Kidney (tissue), 14 donors: ENCODE measurements around the gene FLYWCH1. TPM values are rescaled to one million over a fixed set of nuclear protein-coding genes. Genes with fewer than 3 reads are reported as not detected.

Experiments used
- DNase-seq, 5 donors: peaks; one replicate each; pipeline ENCODE4 v3.0.0-alpha.2; 2013 to 2020
- FAIRE-seq: peaks from 2 replicates; lab custom pipeline; 2012; peaks lifted over from hg19 to GRCh38; lab: Jason Lieb, UNC
- H3K27ac ChIP-seq, 2 donors: one replicate each; pipeline ENCODE4 v1.7.0; 2013; ENCODE audit warnings: low read depth in 2 of 2, low read length in 2 of 2, inconsistent platforms in 1 of 2
- H3K27me3 ChIP-seq: one replicate; pipeline ENCODE4 v1.7.1; 2013; ENCODE audit warnings: low read length, inconsistent platforms; ENCODE audit not compliant: control insufficient read depth, insufficient read depth
- H3K36me3 ChIP-seq, 3 donors: one replicate each; pipeline versions ENCODE4 v1.7.0 to v1.7.1; 2013; ENCODE audit warnings: low read length in 3 of 3, control low read depth in 1 of 3, inconsistent platforms in 1 of 3; ENCODE audit not compliant: insufficient read depth in 3 of 3, control insufficient read depth in 2 of 3
- H3K4me1 ChIP-seq, 3 donors: one replicate each; pipeline versions ENCODE4 v1.7.0 to v1.7.1; 2013; ENCODE audit warnings: low read length in 3 of 3, inconsistent platforms in 1 of 3, low read depth in 1 of 3; ENCODE audit not compliant: control insufficient read depth in 2 of 3, insufficient read depth in 2 of 3
- H3K4me3 ChIP-seq, 3 donors: one replicate each; pipeline versions ENCODE4 v1.7.0 to v1.8.1; 2013; ENCODE audit warnings: low read length in 3 of 3, control low read depth in 1 of 3, inconsistent platforms in 1 of 3
- H3K9ac ChIP-seq, 3 donors: one replicate each; pipeline versions ENCODE4 v1.7.0 to v1.7.1; 2013; ENCODE audit warnings: low read length in 3 of 3, control low read depth in 1 of 3, inconsistent platforms in 1 of 3
- H3K9me3 ChIP-seq, 3 donors: one replicate each; pipeline versions ENCODE4 v1.7.0 to v1.7.1; 2013; ENCODE audit warnings: low read length in 3 of 3, control low read depth in 1 of 3, inconsistent platforms in 1 of 3; ENCODE audit not compliant: control insufficient read depth in 2 of 3, insufficient read depth in 1 of 3
- CTCF ChIP-seq: IDR thresholded peaks from 3 replicates; pipeline ENCODE4 v1.5.1; 2012; ENCODE audit warnings: mild to moderate bottlenecking, moderate library complexity, borderline replicate concordance; ENCODE audit not compliant: insufficient read depth; ENCODE audit errors: extremely low read depth
- intact Hi-C: fragments of 100-400 bp; cut with DNase I; formaldehyde crosslinking; loops from one replicate; pipeline ENCODE4 v1.11.1; 2022
- polyA plus RNA-seq: library from polyadenylated mRNA; stranded (reverse); fragments of 350-450 nt; fragmentation: Illumina TruSeq; extraction: RNeasy Lipid Tissue Mini Kit (QIAGEN cat#74804); gene quantifications from one replicate; pipeline ENCODE4 v1.2.3, GENCODE V29; 2014; ENCODE audit warnings: low read depth, low replicate concordance; ENCODE audit not compliant: insufficient read depth
- total RNA-seq: library from RNA; stranded (reverse); fragmentation: NEBNext Ultra II Directional; extraction: Animal tissue kit (Norgen Biotek cat#: 25700); gene quantifications from one replicate; pipeline ENCODE4 v1.2.1, GENCODE V29; 2021
- donor health status: control.
- donor health status: control.
- donor health status: control.
- donor health status: control.
- donor health status: control.
- donor health status: DM: yes; HTN: yes; CAD: no.
- donor health status: Normal renal cell carcinoma (clear cell type).

Gene FLYWCH1
- total and polyA plus RNA-seq, 2 donors from 2014 or later: 24.5 to 36.8 TPM

- intact Hi-C loops: no loop called here
Observed at GRCh38 chr16:2976201-2976600, 64.5 kb downstream of the FLYWCH1 start.

DNA sequence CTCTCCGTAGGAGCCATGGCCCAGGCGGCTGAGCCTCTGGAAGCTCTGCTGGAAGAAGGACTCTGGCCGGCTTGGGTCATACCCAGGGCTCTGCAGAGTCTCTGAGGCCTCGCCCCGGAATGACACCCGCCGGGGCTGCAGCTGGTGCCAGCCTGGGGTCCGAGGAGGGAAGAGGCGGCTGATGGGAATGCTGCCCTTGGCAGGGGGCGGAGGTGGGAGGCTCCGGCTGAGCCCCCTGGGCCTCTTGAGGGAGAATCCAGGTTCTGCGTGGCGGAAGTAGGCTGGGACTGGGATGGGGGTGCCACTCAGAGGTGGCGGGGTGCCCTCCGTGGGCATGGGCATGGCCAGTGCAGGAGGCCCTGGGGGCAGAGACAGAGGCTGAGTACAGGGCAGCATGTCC, 64.9 kb downstream of the FLYWCH1 start:
- H3K4me3 ChIP-seq: no peak overlapping the region
- H3K27ac ChIP-seq: no peak overlapping the region
- no peaks in the 10 kb centered on the region for H3K9me3 ChIP-seq
- H3K36me3 ChIP-seq: no peaks in the 10 kb centered on the region
- FAIRE-seq (no peak), DNase-seq (peak in 1 of 5 donors; percentile 58)
- H3K4me1 ChIP-seq: peaks cover 0 to 6% (median 0%) of the 10 kb centered on the region in 3 donors
- no peaks in the 10 kb centered on the region for H3K27me3 ChIP-seq
- no peak for TF ChIP-seq CTCF
- H3K9ac ChIP-seq: no peak overlapping the region
- intact Hi-C loops: no loop called here

More at GRCh38 chr16:2976201-2976600, 64.5 kb downstream of the FLYWCH1 start:
- peak in 1 of 5 donors; percentile 61 for DNase-seq
- peaks cover 0 to 6% (median 0%) of the 10 kb centered on the region in 3 donors for H3K4me1 ChIP-seq
- no peaks in the 10 kb centered on the region for H3K27me3 ChIP-seq
- no peaks in the 10 kb centered on the region for H3K36me3 ChIP-seq
- no peak overlapping the region for H3K4me3 ChIP-seq
- no peak for FAIRE-seq
- no peaks in the 10 kb centered on the region for H3K9me3 ChIP-seq
- H3K27ac ChIP-seq: no peak overlapping the region
- no peak for TF ChIP-seq CTCF
- no peak overlapping the region for H3K9ac ChIP-seq

- DNase-seq (no peak), FAIRE-seq (no peak)
- H3K27ac ChIP-seq: no peak overlapping the region
- no peak overlapping the region for H3K4me3 ChIP-seq
- H3K4me1 ChIP-seq: peaks cover 0 to 6% (median 0%) of the 10 kb centered on the region in 3 donors
- no peak for TF ChIP-seq CTCF
- no peaks in the 10 kb centered on the region for H3K36me3 ChIP-seq
- no peak overlapping the region for H3K9ac ChIP-seq
- no peaks in the 10 kb centered on the region for H3K9me3 ChIP-seq
- intact Hi-C loops: no loop called here
- H3K27me3 ChIP-seq: no peaks in the 10 kb centered on the region
Observed at GRCh38 chr16:2977440-2977839, 65.7 kb downstream of the FLYWCH1 start.

- peak overlapping the region in 1 of 3 donors; percentile 87 for H3K4me3 ChIP-seq
- no peak for TF ChIP-seq CTCF
- peaks cover 0 to 6% (median 0%) of the 10 kb centered on the region in 3 donors for H3K4me1 ChIP-seq
- FAIRE-seq: no peak
- peak in 2 of 5 donors; percentile 79 to 81 for DNase-seq
- H3K27me3 ChIP-seq: no peaks in the 10 kb centered on the region
- no peaks in the 10 kb centered on the region for H3K36me3 ChIP-seq
- intact Hi-C loops: no loop called here
- H3K9ac ChIP-seq: no peak overlapping the region
- no peak overlapping the region for H3K27ac ChIP-seq
- no peaks in the 10 kb centered on the region for H3K9me3 ChIP-seq
Observed at GRCh38 chr16:2979669-2980226, 68.0 kb downstream of the FLYWCH1 start.
